HepG2 (cell line): ENCODE results near the gene EPO. TPM values are rescaled to one million over a fixed set of nuclear protein-coding genes. Genes with fewer than 3 reads are reported as not detected.

ENCODE experiments used
- CEBPZ ChIP-seq: IDR thresholded peaks from 2 replicates; pipeline ENCODE4 v1.6.1; 2012; ENCODE audit warnings: low read length, improper control_type of control experiment
- CENPX ChIP-seq: sonication (generic); formaldehyde crosslinking; IDR thresholded peaks from 2 replicates; pipeline ENCODE4 v1.9.0; 2021; ENCODE audit warnings: mild to moderate bottlenecking, missing genetic modification reagents, moderate library complexity
- ERF ChIP-seq: IDR thresholded peaks from 2 replicates; pipeline ENCODE4 v1.6.1; 2018; ENCODE audit warnings: missing biosample characterization, missing genetic modification reagents
- GATAD2A ChIP-seq: IDR thresholded peaks from 2 replicates; pipeline ENCODE4 v1.6.1; 2016
- HNF1B ChIP-seq: sonication (generic); formaldehyde crosslinking; IDR thresholded peaks from 2 replicates; pipeline ENCODE4 v1.5.1; 2020; ENCODE audit warnings: mild to moderate bottlenecking, moderate library complexity, missing genetic modification reagents
- HNRNPH1 ChIP-seq: fragments of 200-400 bp; formaldehyde crosslinking; optimal IDR thresholded peaks from 2 replicates; pipeline ENCODE3; 2017; ENCODE audit warnings: mild to moderate bottlenecking, low read depth, low read length
- HNRNPLL ChIP-seq: fragments of 200-400 bp; formaldehyde crosslinking; IDR thresholded peaks from 2 replicates; pipeline ENCODE4 v1.6.1; 2017; ENCODE audit warnings: mild to moderate bottlenecking, low read depth, low read length; ENCODE audit not compliant: poor library complexity, severe bottlenecking
- KMT2A ChIP-seq: sonication (generic); formaldehyde crosslinking; IDR thresholded peaks from 2 replicates; pipeline ENCODE4 v1.4.0; 2020; ENCODE audit warnings: missing genetic modification reagents
- MZF1 ChIP-seq: sonication (generic); formaldehyde crosslinking; IDR thresholded peaks from 2 replicates; pipeline ENCODE4 v1.8.1; 2023; ENCODE audit warnings: mild to moderate bottlenecking, missing genetic modification reagents, borderline replicate concordance
- NR2F2 ChIP-seq: IDR thresholded peaks from 2 replicates; pipeline ENCODE4 v1.6.1; 2012; ENCODE audit warnings: low read depth, inconsistent platforms, borderline replicate concordance
- SOX5 ChIP-seq: IDR thresholded peaks from 2 replicates; pipeline ENCODE4 v1.6.1; 2016; ENCODE audit warnings: borderline replicate concordance
- SP140L ChIP-seq: sonication (generic); formaldehyde crosslinking; IDR thresholded peaks from 2 replicates; pipeline ENCODE4 v1.4.0; 2020; ENCODE audit warnings: missing genetic modification reagents, borderline replicate concordance
- TMF1 ChIP-seq: sonication (generic); formaldehyde crosslinking; IDR thresholded peaks from 2 replicates; pipeline ENCODE4 v1.8.1; 2022; ENCODE audit warnings: low read depth, missing genetic modification reagents
- ZNF318 ChIP-seq: sonication (generic); formaldehyde crosslinking; IDR thresholded peaks from 2 replicates; pipeline ENCODE4 v1.4.0; 2020; ENCODE audit warnings: mild to moderate bottlenecking, missing genetic modification reagents
- polyA plus RNA-seq, 8 experiments: library from polyadenylated mRNA; depleted of rRNA in 3 of 8; stranded (reverse) in 7 of 8; unstranded in 1 of 8; fragments of >200 nt; fragmentation: Illumina TruSeq in 4 of 8; extraction: Trizol in 4 of 8; gene quantifications; 2 replicates each; pipeline versions ENCODE4 v1.2.1 to v1.2.3, GENCODE V29; 2011 to 2016; ENCODE audit warnings: low read depth in 4 of 8, missing spikeins in 1 of 8, mixed read lengths in 1 of 8; ENCODE audit not compliant: insufficient read depth in 1 of 8
- total RNA-seq, 5 experiments: library from RNA; depleted of rRNA; stranded (reverse); fragments of >200 nt; fragmentation: Illumina TruSeq; extraction: Trizol; gene quantifications; 2 replicates each; pipeline ENCODE4 v1.2.3, GENCODE V29; 2016; ENCODE audit warnings: low read depth in 1 of 5
- TF ChIP-seq, protein P1 (sequence below): sonication (generic); formaldehyde crosslinking; IDR thresholded peaks from 2 replicates; pipeline ENCODE4 v1.4.0; 2020; ENCODE audit warnings: low read depth, mild to moderate bottlenecking, missing genetic modification reagents

Gene EPO
- total and polyA plus RNA-seq, 2 of the 13 experiments (the other 11 are each of a cell fraction or from before 2014, with no cell fraction given), result 10.3 to 25.7 TPM

- TF ChIP-seq CEBPZ, result no peak
- TF ChIP-seq SOX5 (CRISPR knock-in tag), result peak; percentile 36; the same call in 1 of the 2 replicates
- no peak for TF ChIP-seq SP140L
- no peak for TF ChIP-seq HNRNPH1
- TF ChIP-seq KMT2A, result peak; percentile 38; the same call in 1 of the 2 replicates
- TF ChIP-seq, protein P1, sequence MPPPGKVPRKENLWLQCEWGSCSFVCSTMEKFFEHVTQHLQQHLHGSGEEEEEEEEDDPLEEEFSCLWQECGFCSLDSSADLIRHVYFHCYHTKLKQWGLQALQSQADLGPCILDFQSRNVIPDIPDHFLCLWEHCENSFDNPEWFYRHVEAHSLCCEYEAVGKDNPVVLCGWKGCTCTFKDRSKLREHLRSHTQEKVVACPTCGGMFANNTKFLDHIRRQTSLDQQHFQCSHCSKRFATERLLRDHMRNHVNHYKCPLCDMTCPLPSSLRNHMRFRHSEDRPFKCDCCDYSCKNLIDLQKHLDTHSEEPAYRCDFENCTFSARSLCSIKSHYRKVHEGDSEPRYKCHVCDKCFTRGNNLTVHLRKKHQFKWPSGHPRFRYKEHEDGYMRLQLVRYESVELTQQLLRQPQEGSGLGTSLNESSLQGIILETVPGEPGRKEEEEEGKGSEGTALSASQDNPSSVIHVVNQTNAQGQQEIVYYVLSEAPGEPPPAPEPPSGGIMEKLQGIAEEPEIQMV (CRISPR knock-in tag), result 0 out of 2 replicates have a peak, but pooled peaks have one; percentile 27
- TF ChIP-seq TMF1 (CRISPR knock-in tag), result no peak
- peak; percentile 95 for TF ChIP-seq ERF (CRISPR knock-in tag)
- no peak for TF ChIP-seq CENPX (CRISPR knock-in tag)
- peak; percentile 81 for TF ChIP-seq HNF1B
- peak; percentile 80 for TF ChIP-seq HNRNPLL
- no peak for TF ChIP-seq MZF1 (CRISPR knock-in tag)
- no peak for TF ChIP-seq NR2F2
- peak; percentile 48; the same call in 1 of the 2 replicates for TF ChIP-seq GATAD2A (CRISPR knock-in tag)
- TF ChIP-seq ZNF318, result no peak
Measured at GRCh38 chr7:100673302-100673941, 46.8 kb upstream of the EPO start, which contains the start of gene GNB2 (continued).
